ENCODE data around the gene LINC01488.
A peak's percentile ranks its signal among the peaks of the same experiment; 100 is the strongest.

LINC01488 gene

GRCh38 chr11:69481393-69481844, at the start of gene LINC01488:
Gene LINC01488 (plus strand): TSS chr11:69481663.
- no peak for DNase-seq (ENCODE audit: low spot score)

- DNase-seq (ENCODE audit: low spot score): no peak
Measured at GRCh38 chr11:69431893-69432738, 49.3 kb upstream of the LINC01488 start.

- no peak for DNase-seq (ENCODE audit: low spot score)
Measured at GRCh38 chr11:69433741-69434140, 47.7 kb upstream of the LINC01488 start.

- DNase-seq (ENCODE audit: low spot score): no peak
Measured at GRCh38 chr11:69434471-69434931, 47.0 kb upstream of the LINC01488 start.

- no peak for DNase-seq (ENCODE audit: low spot score)
Measured at GRCh38 chr11:69435161-69435986, 46.1 kb upstream of the LINC01488 start.

- no peak for DNase-seq (ENCODE audit: low spot score)
Measured at GRCh38 chr11:69436041-69436982, 45.2 kb upstream of the LINC01488 start.

- DNase-seq (ENCODE audit: low spot score): no peak
Measured at GRCh38 chr11:69437001-69437875, 44.2 kb upstream of the LINC01488 start.

- no peak for DNase-seq (ENCODE audit: low spot score)
Measured at GRCh38 chr11:69437876-69438205, 43.6 kb upstream of the LINC01488 start.

- no peak for DNase-seq (ENCODE audit: low spot score)
Measured at GRCh38 chr11:69438286-69438920, 43.1 kb upstream of the LINC01488 start.

- DNase-seq (ENCODE audit: low spot score): no peak
Measured at GRCh38 chr11:69439127-69439526, 42.3 kb upstream of the LINC01488 start.

- DNase-seq (ENCODE audit: low spot score): no peak
Measured at GRCh38 chr11:69439651-69440464, 41.6 kb upstream of the LINC01488 start.

- DNase-seq (ENCODE audit: low spot score): no peak
Measured at GRCh38 chr11:69440876-69441275, 40.6 kb upstream of the LINC01488 start.

GRCh38 chr11:69442012-69442806, 39.3 kb upstream of the LINC01488 start:
- no peak for DNase-seq (ENCODE audit: low spot score)

- no peak for DNase-seq (ENCODE audit: low spot score)
Measured at GRCh38 chr11:69442807-69443137, 38.7 kb upstream of the LINC01488 start.

- DNase-seq (ENCODE audit: low spot score): peak; percentile 45
Measured at GRCh38 chr11:69443138-69443967, 38.1 kb upstream of the LINC01488 start.

GRCh38 chr11:69443968-69444364, 37.5 kb upstream of the LINC01488 start:
- DNase-seq (ENCODE audit: low spot score): no peak

GRCh38 chr11:69444381-69445130, 36.9 kb upstream of the LINC01488 start:
- no peak for DNase-seq (ENCODE audit: low spot score)

Measured in D341Med (cell line).